ENCODE results near the gene LIPI. TPM values are rescaled to one million over a fixed set of nuclear protein-coding genes. Genes with fewer than 3 reads are reported as not detected.
"Not testable (repeated sequence)": the region's sequence is repeated elsewhere in the genome, so short reads cannot be mapped to it uniquely, and the experiment has no call there.

Gene LIPI
- polyA plus RNA-seq, 1 experiment: not detected

GRCh38 chr21:14096172-14096571, 114.6 kb downstream of the LIPI start:
- Histone ChIP-seq H3K27me3 (ENCODE audit: control insufficient read depth, insufficient read depth, low read length) (no peaks in the 10 kb centered on the region), H3K9me3 (ENCODE audit: control insufficient read depth, insufficient read depth, low read length) (peaks cover 7% of the 10 kb centered on the region; the same call in 1 of the 2 replicates), H3K4me3 (ENCODE audit: low read depth, low read length) (no peak overlapping the region), H3K27ac (ENCODE audit: low read depth, low read length) (no peak overlapping the region)
- POLR2A ChIA-PET: no interaction called here
- TF ChIP-seq, protein P1, sequence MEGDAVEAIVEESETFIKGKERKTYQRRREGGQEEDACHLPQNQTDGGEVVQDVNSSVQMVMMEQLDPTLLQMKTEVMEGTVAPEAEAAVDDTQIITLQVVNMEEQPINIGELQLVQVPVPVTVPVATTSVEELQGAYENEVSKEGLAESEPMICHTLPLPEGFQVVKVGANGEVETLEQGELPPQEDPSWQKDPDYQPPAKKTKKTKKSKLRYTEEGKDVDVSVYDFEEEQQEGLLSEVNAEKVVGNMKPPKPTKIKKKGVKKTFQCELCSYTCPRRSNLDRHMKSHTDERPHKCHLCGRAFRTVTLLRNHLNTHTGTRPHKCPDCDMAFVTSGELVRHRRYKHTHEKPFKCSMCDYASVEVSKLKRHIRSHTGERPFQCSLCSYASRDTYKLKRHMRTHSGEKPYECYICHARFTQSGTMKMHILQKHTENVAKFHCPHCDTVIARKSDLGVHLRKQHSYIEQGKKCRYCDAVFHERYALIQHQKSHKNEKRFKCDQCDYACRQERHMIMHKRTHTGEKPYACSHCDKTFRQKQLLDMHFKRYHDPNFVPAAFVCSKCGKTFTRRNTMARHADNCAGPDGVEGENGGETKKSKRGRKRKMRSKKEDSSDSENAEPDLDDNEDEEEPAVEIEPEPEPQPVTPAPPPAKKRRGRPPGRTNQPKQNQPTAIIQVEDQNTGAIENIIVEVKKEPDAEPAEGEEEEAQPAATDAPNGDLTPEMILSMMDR (IDR thresholded peaks at IDR 0.05; ENCODE audit: low read depth, low read length): no peak
- DNase-seq (ENCODE audit: low read depth, low spot score): no peak
- CTCF ChIA-PET: no interaction called here

- CTCF ChIA-PET: no interaction called here
Observed at GRCh38 chr21:14095056-14095455, 115.7 kb downstream of the LIPI start.

DNA sequence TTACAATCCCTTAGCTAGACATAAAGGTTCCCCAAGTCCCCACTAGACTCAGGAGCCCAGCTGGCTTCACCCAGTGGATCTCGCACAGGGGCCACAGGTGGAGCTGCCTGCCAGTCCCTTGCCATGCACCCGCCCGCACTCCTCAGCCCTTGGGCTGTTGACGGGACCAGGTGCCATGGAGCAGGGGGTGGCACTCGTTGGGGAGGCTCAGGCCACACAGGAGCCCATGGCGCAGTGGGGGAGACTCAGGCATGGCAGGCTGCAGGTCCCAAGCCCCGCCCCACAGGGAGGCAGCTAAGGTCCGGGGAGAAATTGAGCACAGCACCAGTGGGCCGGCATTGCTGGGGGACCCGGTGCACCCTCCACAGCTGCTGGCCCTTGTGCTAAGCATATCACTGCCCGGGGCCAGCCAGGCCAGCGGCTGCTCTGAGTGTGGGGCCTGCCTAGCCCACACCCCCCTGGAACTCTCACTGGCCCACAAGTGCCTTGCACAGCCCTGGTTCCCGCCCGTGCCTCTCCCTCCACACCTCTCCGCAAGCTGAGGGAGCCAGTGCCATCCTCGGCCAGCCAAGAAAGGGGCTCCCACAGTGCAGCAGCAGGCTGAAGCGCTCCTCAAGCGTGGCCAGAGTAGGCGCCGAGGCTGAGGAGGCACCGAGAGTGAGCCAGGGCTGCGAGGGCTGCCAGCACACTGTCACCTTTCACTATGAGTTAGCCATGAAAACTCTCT, 117.8 kb downstream of the LIPI start:
- Histone ChIP-seq H3K27me3 (ENCODE audit: control insufficient read depth, insufficient read depth, low read length) (no peaks in the 10 kb centered on the region), H3K27ac (ENCODE audit: low read depth, low read length) (no peak overlapping the region), H3K9me3 (ENCODE audit: control insufficient read depth, insufficient read depth, low read length) (peaks cover 7% of the 10 kb centered on the region; the same call in 1 of the 2 replicates), H3K4me3 (ENCODE audit: low read depth, low read length) (no peak overlapping the region)
- TF ChIP-seq, protein P1 (IDR thresholded peaks at IDR 0.05; ENCODE audit: low read depth, low read length): no peak
- ChIA-PET CTCF (no interaction called here), POLR2A (no interaction called here)
- no peak for DNase-seq (ENCODE audit: low read depth, low spot score)

More at GRCh38 chr21:14095056-14095455, 115.7 kb downstream of the LIPI start:
- Histone ChIP-seq H3K27me3 (ENCODE audit: control insufficient read depth, insufficient read depth, low read length) (no peaks in the 10 kb centered on the region), H3K9me3 (ENCODE audit: control insufficient read depth, insufficient read depth, low read length) (peaks cover 7% of the 10 kb centered on the region; the same call in 1 of the 2 replicates), H3K27ac (ENCODE audit: low read depth, low read length) (no peak overlapping the region), H3K4me3 (ENCODE audit: low read depth, low read length) (no peak overlapping the region)
- no peak for DNase-seq (ENCODE audit: low read depth, low spot score)
- POLR2A ChIA-PET: no interaction called here
- TF ChIP-seq, protein P1 (IDR thresholded peaks at IDR 0.05; ENCODE audit: low read depth, low read length): no peak

- H3K27ac ChIP-seq (ENCODE audit: low read depth, low read length); CTCF ChIA-PET; POLR2A ChIA-PET; H3K4me3 ChIP-seq (ENCODE audit: low read depth, low read length); H3K9me3 ChIP-seq (ENCODE audit: control insufficient read depth, insufficient read depth, low read length); H3K27me3 ChIP-seq (ENCODE audit: control insufficient read depth, insufficient read depth, low read length): not testable (repeated sequence)
- DNase-seq (ENCODE audit: low read depth, low spot score): peak; percentile 20
Observed at GRCh38 chr21:14090184-14090583, 120.6 kb downstream of the LIPI start.

- no peaks in the 10 kb centered on the region for H3K27me3 ChIP-seq (ENCODE audit: control insufficient read depth, insufficient read depth, low read length)
- H3K4me3 ChIP-seq (ENCODE audit: low read depth, low read length): no peak overlapping the region
- peaks cover 23% of the 10 kb centered on the region for H3K9me3 ChIP-seq (ENCODE audit: control insufficient read depth, insufficient read depth, low read length)
- no peak for DNase-seq (ENCODE audit: low read depth, low spot score)
- ChIA-PET POLR2A (no interaction called here), CTCF (no interaction called here)
- TF ChIP-seq, protein P1 (IDR thresholded peaks at IDR 0.05; ENCODE audit: low read depth, low read length): no peak
- H3K27ac ChIP-seq (ENCODE audit: low read depth, low read length): no peak overlapping the region
Observed at GRCh38 chr21:14088391-14088790, 122.4 kb downstream of the LIPI start.

All from AG04450 (cell line).